ENCODE results near the gene GPR137.

GRCh38 chr11:64248578-64248977 lies 37.1 kb upstream of the GPR137 start:
- TF ChIP-seq EP300 (IDR thresholded peaks at IDR 0.05) = no peak
- TF ChIP-seq CTCF (IDR thresholded peaks at IDR 0.05) = no peak

All from tibial nerve (tissue), 4 donors.